ENCODE results near the gene ECT2.
"Not testable (repeated sequence)": the region's sequence is repeated elsewhere in the genome, so short reads cannot be mapped to it uniquely, and the experiment has no call there.

Gene ECT2

DNA sequence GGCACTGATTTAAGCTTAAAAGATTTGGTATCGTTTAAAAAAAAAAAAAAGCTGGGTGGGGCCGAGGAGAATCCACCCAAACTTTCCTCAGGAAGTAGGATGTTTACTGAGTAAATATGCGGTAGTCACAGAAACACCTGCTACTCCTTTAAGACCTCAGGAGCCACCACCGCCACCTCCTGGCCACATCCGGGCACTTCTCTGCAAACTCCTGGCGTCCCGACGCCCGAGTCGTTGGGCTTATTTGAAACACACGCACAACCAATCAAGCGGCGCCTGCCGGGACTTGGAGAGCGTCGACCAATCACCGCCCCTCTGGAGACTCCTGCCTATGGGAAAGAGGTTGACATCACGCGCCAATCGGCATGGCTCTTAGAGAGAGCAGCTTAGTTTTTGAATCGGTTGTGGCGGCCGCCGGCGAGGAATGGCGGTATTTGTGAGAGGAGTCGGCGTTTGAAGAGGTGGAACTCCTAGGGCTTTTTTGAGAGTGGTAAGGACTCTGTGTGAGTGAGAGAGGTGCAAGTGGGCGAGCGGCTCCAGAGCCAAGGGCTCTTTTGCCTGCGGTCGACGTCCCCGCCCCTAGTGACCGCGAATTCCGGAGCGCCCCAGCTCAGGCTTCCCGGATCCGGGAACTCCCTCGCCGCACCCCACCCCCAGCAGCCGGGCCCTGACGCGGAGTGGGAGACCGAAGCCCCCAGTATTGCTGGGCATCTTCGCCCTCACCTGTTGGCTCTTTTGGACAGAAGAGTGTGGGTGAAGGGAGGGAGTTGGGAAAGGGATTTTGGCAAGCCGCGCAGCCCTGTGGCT, at the start of gene ECT2:
TSS of gene ECT2 (plus strand) at position 359 of the 807 bp plus-strand sequence. CDS start 3,805 bp downstream, outside the sequence.
- DNase-seq, result peak; percentile 100

DNA sequence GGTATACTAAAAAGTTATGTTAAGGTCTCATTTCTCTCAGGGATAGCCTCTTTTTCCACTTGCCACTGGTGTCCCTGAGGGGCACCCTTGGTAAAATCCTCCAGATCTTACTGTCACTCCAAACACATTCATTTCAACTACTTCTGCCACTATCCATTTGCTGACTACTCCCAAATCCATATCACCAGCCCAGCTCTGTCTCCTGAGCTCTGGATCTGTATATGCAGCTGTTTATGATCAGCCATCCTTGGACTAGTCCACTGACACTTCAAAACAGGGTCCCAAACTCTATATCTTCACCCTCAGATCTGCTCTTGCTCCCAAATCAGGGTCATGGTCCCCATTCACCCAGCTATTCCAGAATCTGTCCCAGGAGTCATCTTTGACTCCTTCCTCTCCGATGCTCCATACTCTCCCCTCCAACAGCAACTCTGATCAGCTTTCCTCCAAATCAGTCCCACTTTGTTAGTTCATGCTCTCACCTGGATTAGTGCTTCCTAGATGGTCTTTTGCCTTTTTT, 49.5 kb upstream of the ECT2 start:
- no peak for DNase-seq

- no peak for DNase-seq
These were observed 48.8 kb upstream of the ECT2 start for GRCh38 chr3:172701751-172702150.

GRCh38 chr3:172702256-172702655, 48.3 kb upstream of the ECT2 start:
- DNase-seq, result no peak

- not testable (repeated sequence) for DNase-seq
These were observed 47.8 kb upstream of the ECT2 start for GRCh38 chr3:172702731-172703130.

DNA sequence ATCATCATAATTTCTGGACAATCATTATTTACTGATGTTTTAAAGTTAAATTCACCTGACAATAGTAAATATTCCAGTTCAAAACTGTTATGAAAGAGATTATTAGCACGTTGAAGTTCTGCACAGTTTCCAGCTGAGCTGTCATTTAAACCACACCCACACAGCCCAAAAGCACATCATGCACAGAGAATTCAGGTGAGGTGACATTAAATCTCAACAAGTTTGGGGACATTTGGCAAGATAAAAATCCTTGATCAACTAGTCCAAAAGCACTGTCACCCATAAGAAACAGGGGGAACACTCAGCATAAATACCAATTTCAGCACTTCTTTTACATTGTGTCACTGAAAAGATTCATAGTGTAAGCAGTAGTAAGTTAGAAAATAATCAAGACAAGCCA, 46.5 kb upstream of the ECT2 start:
- no peak for DNase-seq

DNA sequence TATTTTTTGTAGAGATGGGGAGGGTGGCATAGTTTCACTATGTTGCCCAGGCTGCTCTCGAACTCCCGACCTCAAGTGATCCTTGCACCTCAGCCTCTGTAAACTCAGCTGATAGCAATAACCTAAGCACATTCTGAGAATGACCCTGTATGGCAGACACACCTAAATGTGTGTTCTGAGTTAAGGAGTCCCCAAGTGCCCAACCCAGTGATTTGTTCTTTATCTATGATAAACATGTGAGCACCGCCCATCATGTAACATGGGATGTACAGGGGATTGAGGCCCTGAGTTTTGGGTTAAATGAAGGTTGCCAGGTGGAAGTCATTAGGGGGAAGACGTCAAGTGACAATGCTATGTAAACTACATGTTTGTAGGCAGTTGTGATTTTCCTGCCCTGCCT, 45.4 kb upstream of the ECT2 start:
- no peak for DNase-seq

- peak; percentile 14 for DNase-seq
These were observed 43.5 kb upstream of the ECT2 start for GRCh38 chr3:172707030-172707429.

- DNase-seq, result no peak
These were observed 42.6 kb upstream of the ECT2 start for GRCh38 chr3:172707967-172708366.

DNA sequence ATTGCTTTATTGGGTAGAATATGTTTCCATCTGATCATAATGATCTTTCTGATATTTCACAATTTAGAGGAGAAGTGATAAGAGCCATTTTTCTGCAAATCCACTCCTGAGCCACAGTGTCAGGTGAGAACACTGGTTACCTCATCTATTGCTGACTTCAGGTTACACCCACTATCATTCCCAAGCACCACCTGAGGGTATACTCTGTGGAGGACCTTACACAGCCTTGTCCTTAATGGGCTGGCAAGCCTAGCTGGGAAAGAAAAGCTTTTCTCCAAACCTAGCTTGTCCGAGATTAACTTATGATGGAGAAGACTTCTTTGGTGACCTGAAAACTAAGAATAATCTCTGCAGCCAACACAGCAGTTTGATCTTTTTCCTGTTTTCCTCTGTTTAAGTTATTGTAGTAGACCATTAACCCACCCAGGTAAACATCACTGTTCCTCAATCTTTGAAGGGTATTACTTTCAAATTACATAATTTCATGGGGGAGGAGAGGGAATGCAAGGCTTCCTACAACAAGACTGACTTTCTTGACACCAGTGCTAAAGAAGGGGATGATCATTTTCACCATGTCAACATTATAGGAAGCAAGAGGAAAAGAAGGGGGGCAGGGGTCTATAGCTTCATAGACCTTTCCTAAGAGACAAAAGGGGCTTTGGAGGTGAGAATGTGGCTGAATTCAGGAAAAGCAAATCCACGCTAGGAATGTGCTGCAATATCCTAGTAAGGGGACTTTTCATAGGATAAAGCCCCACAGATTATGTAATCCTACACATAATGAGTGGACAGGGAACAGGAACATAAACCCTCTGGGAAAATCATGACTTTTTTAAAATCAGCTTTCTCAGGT, 41.4 kb upstream of the ECT2 start:
- no peak for DNase-seq

GRCh38 chr3:172709774-172710663, 40.5 kb upstream of the ECT2 start:
- DNase-seq, result peak; percentile 48

- DNase-seq, result peak; percentile 98
These were observed 39.7 kb upstream of the ECT2 start, which contains the start of gene NCEH1 for GRCh38 chr3:172710664-172711453. TSS of gene NCEH1 (minus strand) at chr3:172711067. CDS start at chr3:172710984, 83 bp downstream.

- DNase-seq, result peak; percentile 49
These were observed 39.1 kb upstream of the ECT2 start for GRCh38 chr3:172711454-172711795.

GRCh38 chr3:172713316-172713715, 37.2 kb upstream of the ECT2 start:
- peak; percentile 37 for DNase-seq

DNA sequence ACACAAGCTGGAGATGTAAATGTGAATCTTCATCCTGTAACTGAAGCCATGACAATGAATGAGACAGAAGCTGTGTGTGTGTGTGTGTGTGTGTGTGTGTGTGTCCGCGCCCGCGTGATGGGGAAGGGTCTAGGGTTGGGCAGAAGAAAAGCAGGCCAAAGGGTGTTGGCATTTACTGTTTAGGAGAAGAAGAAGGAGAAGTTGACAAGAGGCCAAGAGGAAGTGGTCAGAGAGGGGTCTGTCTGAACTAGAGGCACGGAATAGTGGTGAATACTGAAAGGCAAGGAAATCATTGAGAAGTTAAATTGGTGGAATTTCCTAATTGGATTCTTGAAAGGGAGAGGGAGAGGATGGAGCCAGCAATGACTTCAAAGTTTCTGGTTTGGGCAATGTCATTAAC, 34.0 kb upstream of the ECT2 start:
- DNase-seq, result no peak

GRCh38 chr3:172717493-172718088, 32.9 kb upstream of the ECT2 start:
- peak; percentile 12 for DNase-seq

DNA sequence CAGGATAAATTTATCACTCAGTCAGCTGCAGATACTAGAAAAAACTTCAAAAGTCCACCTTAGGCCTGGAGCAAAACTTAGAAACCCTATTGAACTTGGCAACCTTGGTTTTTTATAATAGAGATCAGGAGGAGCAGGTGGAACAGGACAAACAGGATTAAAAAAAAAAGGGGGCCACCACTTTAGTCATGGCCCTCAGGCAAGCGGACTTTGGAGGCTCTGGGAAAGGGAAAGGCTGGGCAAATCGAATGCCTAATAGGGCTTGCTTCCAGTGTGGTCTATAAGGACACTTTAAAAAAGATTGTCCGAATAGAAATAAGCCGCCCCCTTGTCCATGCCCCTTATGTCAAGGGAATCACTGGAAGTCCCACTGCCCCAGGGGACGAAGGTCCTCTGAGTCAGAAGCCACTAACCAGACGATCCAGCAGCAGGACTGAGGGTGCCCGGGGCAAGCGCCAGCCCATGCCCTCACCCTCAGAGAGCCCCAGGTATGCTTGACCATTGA, 27.9 kb upstream of the ECT2 start:
- not testable (repeated sequence) for DNase-seq

DNA sequence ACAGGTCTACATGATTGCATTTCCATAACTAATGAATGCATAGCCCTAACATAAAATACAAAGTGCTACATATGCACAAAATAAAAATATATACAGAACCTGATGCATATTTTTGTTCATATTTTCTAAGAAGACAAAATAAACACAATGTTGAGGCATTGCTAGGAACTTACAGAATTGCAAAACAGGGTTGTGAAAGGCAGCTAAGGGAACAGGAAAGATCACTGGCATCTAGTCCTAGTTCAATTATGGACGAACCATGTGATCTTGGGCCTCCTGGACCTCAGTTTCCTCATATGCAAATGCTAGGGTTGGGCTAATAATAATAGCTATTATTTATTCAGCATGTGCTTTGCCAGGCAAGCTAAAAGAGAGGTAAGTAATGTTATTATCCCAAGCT, 24.1 kb upstream of the ECT2 start:
- no peak for DNase-seq

- DNase-seq, result no peak
These were observed 15.5 kb upstream of the ECT2 start for GRCh38 chr3:172735014-172735413.

- DNase-seq, result no peak
These were observed 11.1 kb upstream of the ECT2 start for GRCh38 chr3:172739462-172739861.

DNA sequence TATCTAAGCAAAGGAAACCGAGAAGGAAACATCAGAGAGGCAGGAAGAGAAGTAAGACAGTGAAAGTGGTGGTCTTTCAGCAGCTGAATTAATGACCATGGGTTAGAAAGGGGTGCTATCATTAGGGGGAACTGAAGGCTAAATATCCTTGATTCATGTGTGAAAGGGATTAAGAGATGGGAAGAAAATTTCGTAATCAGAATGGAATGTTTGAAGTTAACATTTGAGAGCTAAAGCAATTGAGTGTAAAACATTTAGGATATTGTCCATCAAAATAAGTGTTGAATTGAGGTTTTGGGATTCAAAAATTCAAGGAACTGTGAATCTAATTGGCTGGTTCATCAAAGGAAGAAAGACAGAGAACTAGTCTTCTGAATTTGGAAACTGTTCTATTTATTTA, 4.1 kb upstream of the ECT2 start:
- no peak for DNase-seq
